ENCODE results near the gene SPSB1.
"Not testable (repeated sequence)": the region's sequence is repeated elsewhere in the genome, so short reads cannot be mapped to it uniquely, and the experiment has no call there.

Gene SPSB1

GRCh38 chr1:9363061-9363471, 70.4 kb downstream of the SPSB1 start:
- DNase-seq (ENCODE audit: low read depth in 2 of 2), result no peak

- no peak for DNase-seq (ENCODE audit: low read depth in 2 of 2)
Observed at GRCh38 chr1:9366298-9366697, 73.6 kb downstream of the SPSB1 start.

- no peak for DNase-seq (ENCODE audit: low read depth in 2 of 2)
Observed at GRCh38 chr1:9366943-9367780, 74.5 kb downstream of the SPSB1 start.

GRCh38 chr1:9367806-9368205, 75.1 kb downstream of the SPSB1 start:
- DNase-seq (ENCODE audit: low read depth in 2 of 2), result no peak

GRCh38 chr1:9368356-9368755, 75.7 kb downstream of the SPSB1 start:
- DNase-seq (ENCODE audit: low read depth in 2 of 2), result no peak

DNA sequence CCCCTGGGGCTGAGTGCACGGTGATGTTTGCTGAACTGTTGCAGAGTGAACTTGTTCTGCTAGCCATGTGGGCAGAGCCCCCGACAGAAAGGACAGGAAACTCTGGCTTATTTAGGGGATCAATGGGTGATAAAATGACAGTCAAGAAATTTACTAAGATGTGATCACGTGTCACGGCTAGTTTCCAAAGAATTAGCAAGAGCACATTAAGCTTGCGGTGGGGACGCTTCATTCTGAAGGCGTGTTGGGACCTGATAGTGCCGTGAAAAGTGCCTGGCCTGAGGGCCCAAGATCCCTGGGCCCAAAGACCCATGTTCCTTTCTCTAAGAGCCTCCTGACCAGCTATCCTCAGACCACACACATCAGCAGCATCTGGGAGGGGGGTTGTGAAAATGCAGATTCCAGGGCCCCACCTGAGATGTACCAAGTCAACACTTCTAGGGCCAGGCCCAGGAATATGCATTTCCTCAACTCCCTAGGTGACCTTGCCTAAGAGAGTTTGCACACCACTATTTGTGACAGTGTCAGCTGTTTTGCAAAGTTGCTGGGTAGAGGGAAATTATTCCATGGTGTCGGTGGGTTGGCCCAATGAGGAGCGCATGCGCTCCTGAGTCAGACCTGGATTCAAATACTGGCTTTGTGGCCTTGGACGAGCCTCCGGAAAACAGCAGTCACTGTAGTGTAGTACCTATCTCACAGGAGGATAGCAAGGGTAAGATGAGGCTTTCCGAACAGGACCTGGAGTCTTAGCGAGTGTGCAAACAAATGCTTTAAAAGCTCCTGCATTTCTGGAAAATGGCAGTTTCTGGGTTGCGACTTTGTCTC, 77.5 kb downstream of the SPSB1 start:
- no peak for DNase-seq (ENCODE audit: low read depth in 2 of 2)

DNA sequence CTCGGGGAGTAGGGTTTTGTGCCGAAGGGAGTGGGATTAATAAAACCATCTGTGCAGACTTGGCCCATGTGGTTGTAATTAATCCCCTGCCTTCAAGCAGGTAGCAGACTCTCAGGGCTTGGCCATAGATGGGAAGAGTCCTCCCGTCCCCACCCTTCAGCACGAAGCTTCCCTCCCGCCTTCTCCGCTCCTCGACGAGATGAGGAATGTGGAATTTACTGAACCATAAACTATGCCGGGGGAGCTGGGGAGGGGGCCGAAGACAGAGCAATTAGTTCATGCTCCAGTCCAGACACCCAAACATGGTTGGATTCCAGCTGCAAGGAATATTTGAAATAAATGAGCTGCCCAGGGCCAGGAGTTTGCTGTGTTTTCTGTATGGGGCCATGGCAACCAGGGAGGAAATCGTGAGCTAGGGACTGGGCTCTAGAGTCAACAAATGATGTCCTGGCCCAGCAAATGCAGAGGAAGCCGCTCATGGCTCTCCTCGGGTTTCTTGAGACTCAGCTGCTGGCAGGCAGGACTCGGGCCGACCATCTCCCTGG, 78.8 kb downstream of the SPSB1 start:
- DNase-seq (ENCODE audit: low read depth in 2 of 2), result no peak

GRCh38 chr1:9371951-9372350, 79.3 kb downstream of the SPSB1 start:
- no peak for DNase-seq (ENCODE audit: low read depth in 2 of 2)

DNA sequence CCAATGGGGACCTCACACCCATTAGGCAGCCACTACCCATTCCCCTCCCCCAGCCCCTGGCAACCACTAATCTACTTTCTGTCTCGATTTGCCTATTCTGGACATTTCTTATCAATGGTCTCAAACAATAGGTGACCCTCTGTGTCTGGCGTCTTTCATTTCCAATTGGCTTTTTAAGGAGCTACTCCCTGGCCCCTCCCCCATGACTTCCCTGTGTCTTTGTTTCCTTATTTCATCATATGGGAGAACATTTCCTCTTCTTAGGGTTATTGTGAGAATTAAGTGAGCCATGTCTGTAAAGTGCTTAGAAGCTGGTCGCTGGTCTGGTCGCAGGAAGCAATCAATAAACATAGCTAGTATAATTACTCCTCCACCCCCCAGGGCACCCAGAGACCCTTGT, 80.9 kb downstream of the SPSB1 start:
- DNase-seq (ENCODE audit: low read depth in 2 of 2), result no peak

GRCh38 chr1:9374748-9375341, 82.2 kb downstream of the SPSB1 start:
- DNase-seq (ENCODE audit: low read depth in 2 of 2), result no peak

GRCh38 chr1:9375912-9376311, 83.2 kb downstream of the SPSB1 start:
- DNase-seq (ENCODE audit: low read depth in 2 of 2), result no peak

DNA sequence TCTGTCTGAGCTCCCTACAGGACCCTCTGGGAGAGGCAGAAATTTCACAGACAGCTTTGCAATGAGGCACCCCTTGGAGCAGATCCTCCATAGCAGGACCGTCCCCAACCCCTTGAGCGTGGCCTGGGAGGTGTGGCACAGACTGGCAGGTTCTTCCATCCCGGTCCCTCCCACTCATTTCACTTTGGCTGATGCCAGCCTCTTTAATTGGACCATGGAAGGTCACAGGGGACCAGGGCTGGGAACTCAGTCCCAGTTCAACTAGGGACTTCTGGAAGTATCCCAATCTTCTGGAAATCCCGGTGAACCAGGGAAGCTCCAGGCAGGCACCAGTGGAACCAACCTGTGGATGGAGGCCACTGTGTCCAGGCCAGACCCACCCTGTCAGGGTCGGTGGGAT, 83.7 kb downstream of the SPSB1 start:
- no peak for DNase-seq (ENCODE audit: low read depth in 2 of 2)

GRCh38 chr1:9376886-9377333, 84.2 kb downstream of the SPSB1 start:
- no peak for DNase-seq (ENCODE audit: low read depth in 2 of 2)

GRCh38 chr1:9378801-9379200, 86.1 kb downstream of the SPSB1 start:
- no peak for DNase-seq (ENCODE audit: low read depth in 2 of 2)

DNA sequence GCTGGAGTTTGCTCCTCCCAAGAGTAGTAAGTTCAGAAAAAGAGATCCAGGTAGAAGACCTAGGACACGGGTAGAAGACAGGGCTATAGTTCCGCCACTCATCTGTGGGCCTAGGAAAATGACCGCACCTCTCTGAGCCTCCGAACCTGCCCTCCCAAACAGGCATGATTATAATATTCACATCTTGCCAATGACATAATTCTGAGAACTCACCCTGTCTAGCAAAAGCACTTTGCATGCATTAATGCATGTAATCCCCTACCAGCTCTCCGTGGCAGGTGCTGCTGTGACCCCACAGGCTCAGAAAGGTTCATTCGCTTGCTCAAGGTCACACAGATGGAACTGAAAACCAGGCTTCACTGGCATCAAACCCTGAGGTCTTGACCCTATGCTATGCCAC, 88.0 kb downstream of the SPSB1 start:
- DNase-seq (ENCODE audit: low read depth in 2 of 2), result no peak

GRCh38 chr1:9382643-9383491, 90.2 kb downstream of the SPSB1 start:
- DNase-seq (ENCODE audit: low read depth in 2 of 2), result no peak

GRCh38 chr1:9384128-9384527, 91.4 kb downstream of the SPSB1 start:
- no peak for DNase-seq (ENCODE audit: low read depth in 2 of 2)

GRCh38 chr1:9384751-9385245, 92.1 kb downstream of the SPSB1 start:
- DNase-seq (ENCODE audit: low read depth in 2 of 2), result no peak

DNA sequence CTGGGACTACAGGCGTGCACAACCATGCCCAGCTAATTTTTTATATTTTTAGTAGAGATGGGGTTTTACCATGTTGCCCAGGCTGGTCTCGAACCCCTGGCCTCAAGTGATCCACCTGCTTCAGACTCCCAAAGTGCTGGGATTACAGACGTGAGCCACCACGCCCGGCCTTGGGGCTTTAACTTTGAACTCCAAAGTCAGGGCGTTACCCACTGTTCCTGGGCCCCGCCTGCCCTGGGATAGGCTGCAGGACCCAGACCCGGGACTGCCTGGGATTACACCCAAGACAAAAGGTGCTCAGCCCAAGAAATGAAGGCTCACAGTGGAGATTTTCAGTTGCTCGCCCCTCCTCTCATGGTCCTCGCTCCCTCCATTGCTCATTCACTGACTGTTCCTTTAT, 92.7 kb downstream of the SPSB1 start:
- not testable (repeated sequence) for DNase-seq (ENCODE audit: low read depth in 2 of 2)

DNA sequence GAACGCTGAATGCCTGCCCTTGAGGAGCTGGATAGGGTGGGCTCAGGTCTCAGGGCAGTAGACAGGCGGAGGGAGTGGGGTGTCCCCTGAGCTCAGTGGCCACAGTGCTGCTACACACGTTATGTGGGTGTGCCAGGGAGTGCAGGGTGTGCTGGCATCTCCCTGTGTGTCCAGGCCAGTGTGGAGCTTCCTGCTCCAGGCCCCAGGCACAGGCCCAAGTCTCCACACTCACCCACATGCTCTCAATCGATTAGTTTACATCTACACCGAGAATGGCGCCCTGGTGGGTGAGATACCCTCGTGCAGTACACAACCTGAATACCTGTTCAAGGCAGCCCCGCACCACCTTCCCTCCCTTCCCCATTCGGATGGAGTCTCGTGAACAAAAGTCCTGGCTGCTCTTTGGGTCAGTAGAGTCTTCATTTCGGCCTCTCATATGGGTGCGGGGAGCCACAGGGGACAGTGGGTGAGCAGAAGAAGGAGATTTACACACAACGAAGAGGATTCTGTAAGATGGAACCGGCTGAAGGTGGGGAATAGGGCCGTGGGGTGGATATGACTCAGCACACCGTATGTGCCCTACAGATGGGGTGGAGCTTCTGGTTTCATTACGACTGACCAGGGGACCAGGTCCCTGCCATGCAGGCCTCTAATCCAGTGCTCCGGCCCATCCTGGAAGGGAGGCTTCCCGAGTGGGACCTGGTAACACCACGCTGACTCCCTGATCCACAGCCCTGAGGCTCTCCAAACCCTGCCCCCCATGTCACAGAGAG, 93.3 kb downstream of the SPSB1 start:
- no peak for DNase-seq (ENCODE audit: low read depth in 2 of 2)
